Kidney (tissue), 14 donors: ENCODE results near the gene BTBD9. TPM values are rescaled to one million over a fixed set of nuclear protein-coding genes. Genes with fewer than 3 reads are reported as not detected.
A peak's percentile ranks its signal among the peaks of the same experiment; 100 is the strongest.

Source experiments
- DNase-seq, 5 donors: peaks; one replicate each; pipeline ENCODE4 v3.0.0-alpha.2; 2013 to 2020
- FAIRE-seq: peaks from 2 replicates; lab custom pipeline; 2012; peaks lifted over from hg19 to GRCh38; lab: Jason Lieb, UNC
- H3K27ac ChIP-seq, 2 donors: one replicate each; pipeline ENCODE4 v1.7.0; 2013; ENCODE audit warnings: low read depth in 2 of 2, low read length in 2 of 2, inconsistent platforms in 1 of 2
- H3K27me3 ChIP-seq: one replicate; pipeline ENCODE4 v1.7.1; 2013; ENCODE audit warnings: low read length, inconsistent platforms; ENCODE audit not compliant: control insufficient read depth, insufficient read depth
- H3K36me3 ChIP-seq, 3 donors: one replicate each; pipeline versions ENCODE4 v1.7.0 to v1.7.1; 2013; ENCODE audit warnings: low read length in 3 of 3, control low read depth in 1 of 3, inconsistent platforms in 1 of 3; ENCODE audit not compliant: insufficient read depth in 3 of 3, control insufficient read depth in 2 of 3
- H3K4me1 ChIP-seq, 3 donors: one replicate each; pipeline versions ENCODE4 v1.7.0 to v1.7.1; 2013; ENCODE audit warnings: low read length in 3 of 3, inconsistent platforms in 1 of 3, low read depth in 1 of 3; ENCODE audit not compliant: control insufficient read depth in 2 of 3, insufficient read depth in 2 of 3
- H3K4me3 ChIP-seq, 3 donors: one replicate each; pipeline versions ENCODE4 v1.7.0 to v1.8.1; 2013; ENCODE audit warnings: low read length in 3 of 3, control low read depth in 1 of 3, inconsistent platforms in 1 of 3
- H3K9ac ChIP-seq, 3 donors: one replicate each; pipeline versions ENCODE4 v1.7.0 to v1.7.1; 2013; ENCODE audit warnings: low read length in 3 of 3, control low read depth in 1 of 3, inconsistent platforms in 1 of 3
- H3K9me3 ChIP-seq, 3 donors: one replicate each; pipeline versions ENCODE4 v1.7.0 to v1.7.1; 2013; ENCODE audit warnings: low read length in 3 of 3, control low read depth in 1 of 3, inconsistent platforms in 1 of 3; ENCODE audit not compliant: control insufficient read depth in 2 of 3, insufficient read depth in 1 of 3
- CTCF ChIP-seq: IDR thresholded peaks from 3 replicates; pipeline ENCODE4 v1.5.1; 2012; ENCODE audit warnings: mild to moderate bottlenecking, moderate library complexity, borderline replicate concordance; ENCODE audit not compliant: insufficient read depth; ENCODE audit errors: extremely low read depth
- intact Hi-C: fragments of 100-400 bp; cut with DNase I; formaldehyde crosslinking; loops from one replicate; pipeline ENCODE4 v1.11.1; 2022
- polyA plus RNA-seq: library from polyadenylated mRNA; stranded (reverse); fragments of 350-450 nt; fragmentation: Illumina TruSeq; extraction: RNeasy Lipid Tissue Mini Kit (QIAGEN cat#74804); gene quantifications from one replicate; pipeline ENCODE4 v1.2.3, GENCODE V29; 2014; ENCODE audit warnings: low read depth, low replicate concordance; ENCODE audit not compliant: insufficient read depth
- total RNA-seq: library from RNA; stranded (reverse); fragmentation: NEBNext Ultra II Directional; extraction: Animal tissue kit (Norgen Biotek cat#: 25700); gene quantifications from one replicate; pipeline ENCODE4 v1.2.1, GENCODE V29; 2021
- donor health status: control.
- donor health status: control.
- donor health status: control.
- donor health status: control.
- donor health status: control.
- donor health status: DM: yes; HTN: yes; CAD: no.
- donor health status: Normal renal cell carcinoma (clear cell type).

The BTBD9 gene
- total and polyA plus RNA-seq, 2 donors from 2014 or later, result 4.2 to 29.9 TPM

- no peaks in the 10 kb centered on the region for H3K27me3 ChIP-seq
- no peak overlapping the region for H3K9ac ChIP-seq
- H3K27ac ChIP-seq, result no peak overlapping the region
- no peak for TF ChIP-seq CTCF
- peaks cover 0 to 4% (median 0%) of the 10 kb centered on the region in 3 donors for H3K36me3 ChIP-seq
- H3K4me1 ChIP-seq, result peaks cover 0 to 9% (median 6%) of the 10 kb centered on the region in 3 donors
- DNase-seq, result no peak
- intact Hi-C loops, result no loop called here
- H3K4me3 ChIP-seq, result no peak overlapping the region
- H3K9me3 ChIP-seq, result no peaks in the 10 kb centered on the region
- FAIRE-seq, result no peak
Measured at GRCh38 chr6:38138374-38138773, 501.4 kb downstream of the BTBD9 start.

GRCh38 chr6:38137608-38138265 lies 502.0 kb downstream of the BTBD9 start:
- Histone ChIP-seq H3K4me3 (no peak overlapping the region), H3K27me3 (no peaks in the 10 kb centered on the region), H3K36me3 (peaks cover 0 to 4% (median 0%) of the 10 kb centered on the region in 3 donors), H3K9me3 (no peaks in the 10 kb centered on the region), H3K4me1 (peaks cover 0 to 9% (median 6%) of the 10 kb centered on the region in 3 donors), H3K27ac (no peak overlapping the region), H3K9ac (no peak overlapping the region)
- intact Hi-C loops, result no loop called here
- no peak for TF ChIP-seq CTCF
- FAIRE-seq (no peak), DNase-seq (peak in 3 of 5 donors; percentile 62 to 79 (median 64))

GRCh38 chr6:38136547-38136946 lies 503.2 kb downstream of the BTBD9 start:
- FAIRE-seq (no peak), DNase-seq (no peak)
- Histone ChIP-seq H3K9ac (no peak overlapping the region), H3K36me3 (peaks cover 0 to 2% (median 0%) of the 10 kb centered on the region in 3 donors), H3K4me1 (peaks cover 0 to 9% (median 6%) of the 10 kb centered on the region in 3 donors), H3K27me3 (no peaks in the 10 kb centered on the region), H3K27ac (no peak overlapping the region), H3K9me3 (no peaks in the 10 kb centered on the region), H3K4me3 (no peak overlapping the region)
- no peak for TF ChIP-seq CTCF
- intact Hi-C loops, result no loop called here
